Fibroblast of lung (primary cell): Measurements from ENCODE around the gene HDLBP.

ENCODE experiments used
- CTCF ChIP-seq, 2 donors: IDR thresholded peaks in 1 of 2; conservative IDR thresholded peaks in 1 of 2; 1 replicate in 1 of 2; 2 replicates in 1 of 2; pipeline ENCODE4 v1.5.1; 2011 to 2012; ENCODE audit warnings: low read length in 2 of 2, control low read depth in 1 of 2, inconsistent platforms in 1 of 2, low read depth in 1 of 2, mild to moderate bottlenecking in 1 of 2
- EZH2 ChIP-seq: IDR thresholded peaks from 2 replicates; pipeline ENCODE4 v1.5.1; 2012; ENCODE audit warnings: low read length, control low read depth, mild to moderate bottlenecking; ENCODE audit errors: missing control alignments

- TF ChIP-seq CTCF (conservative IDR thresholded peaks at IDR 0.05 in 1 of 2, IDR thresholded peaks at IDR 0.05 in 1 of 2; ENCODE audit: low read depth in 1 of 2, low read length in 2 of 2) (no peak), EZH2 (no peak)
Observed at GRCh38 chr2:241307055-241307454, 8.4 kb downstream of the HDLBP start.
